Testis (tissue), 2 donors: Measurements from ENCODE around the gene ULK4.

Experiments used
- CTCF ChIP-seq, 3 experiments: fragments of 450-650 bp in 2 of 3; fragments of 200-600 bp in 1 of 3; sonication (generic) in 1 of 3; IDR thresholded peaks; one replicate each; pipeline ENCODE4 v1.5.1; 2016 to 2019; ENCODE audit warnings: antibody characterized with exemption in 3 of 3, mild to moderate bottlenecking in 2 of 3, moderate library complexity in 1 of 3
- POLR2A ChIP-seq: fragments of 450-650 bp; IDR thresholded peaks from one replicate; pipeline ENCODE4 v1.6.1; 2017; ENCODE audit warnings: antibody characterized with exemption, mild to moderate bottlenecking, moderate library complexity

- TF ChIP-seq CTCF (IDR thresholded peaks at IDR 0.05), result no peak
- TF ChIP-seq POLR2A, result no peak
Measured at GRCh38 chr3:41575724-41576123, 386.2 kb downstream of the ULK4 start.
